ENCODE results near the gene TMOD3. TPM values are rescaled to one million over a fixed set of nuclear protein-coding genes. Genes with fewer than 3 reads are reported as not detected.

The TMOD3 gene
- total RNA-seq = 42.7 and 46.3 TPM in 2 replicates

GRCh38 chr15:51829376-51830275, at the start of gene TMOD3:
TMOD3 (plus strand) TSS chr15:51829653; CDS start chr15:51862885, 33,232 bp downstream.

Other genes with a start within 250 kb of the TMOD3 start
- gene DMXL2, start 206.9 kb upstream of the TMOD3 start, total RNA-seq = 24.6 and 29.5 TPM in 2 replicates
- not detected in 2 replicates for gene SCG3, start 148.2 kb upstream of the TMOD3 start, total RNA-seq
- 3.8 and 4.3 TPM in 2 replicates for gene LYSMD2, start 92.0 kb upstream of the TMOD3 start, total RNA-seq
- 5.3 and 8.1 TPM in 2 replicates for gene TMOD2, start 78.1 kb upstream of the TMOD3 start, total RNA-seq
- gene LEO1, start 142.1 kb downstream of the TMOD3 start, total RNA-seq = 21.8 and 23.9 TPM in 2 replicates
- 56.9 and 62.2 TPM in 2 replicates for gene MAPK6, start 189.6 kb downstream of the TMOD3 start, total RNA-seq

Data from smooth muscle cell of the pulmonary artery (primary cell).